ENCODE measurements around the gene TNIK.

TNIK gene

GRCh38 chr3:171476532-171477102 lies 16.4 kb upstream of the TNIK start:
- Histone ChIP-seq H3K27ac (ENCODE audit: poor library complexity, severe bottlenecking) (no peak overlapping the region), H3K4me3 (ENCODE audit: severe bottlenecking) (no peak overlapping the region)
- TF ChIP-seq, protein P1, sequence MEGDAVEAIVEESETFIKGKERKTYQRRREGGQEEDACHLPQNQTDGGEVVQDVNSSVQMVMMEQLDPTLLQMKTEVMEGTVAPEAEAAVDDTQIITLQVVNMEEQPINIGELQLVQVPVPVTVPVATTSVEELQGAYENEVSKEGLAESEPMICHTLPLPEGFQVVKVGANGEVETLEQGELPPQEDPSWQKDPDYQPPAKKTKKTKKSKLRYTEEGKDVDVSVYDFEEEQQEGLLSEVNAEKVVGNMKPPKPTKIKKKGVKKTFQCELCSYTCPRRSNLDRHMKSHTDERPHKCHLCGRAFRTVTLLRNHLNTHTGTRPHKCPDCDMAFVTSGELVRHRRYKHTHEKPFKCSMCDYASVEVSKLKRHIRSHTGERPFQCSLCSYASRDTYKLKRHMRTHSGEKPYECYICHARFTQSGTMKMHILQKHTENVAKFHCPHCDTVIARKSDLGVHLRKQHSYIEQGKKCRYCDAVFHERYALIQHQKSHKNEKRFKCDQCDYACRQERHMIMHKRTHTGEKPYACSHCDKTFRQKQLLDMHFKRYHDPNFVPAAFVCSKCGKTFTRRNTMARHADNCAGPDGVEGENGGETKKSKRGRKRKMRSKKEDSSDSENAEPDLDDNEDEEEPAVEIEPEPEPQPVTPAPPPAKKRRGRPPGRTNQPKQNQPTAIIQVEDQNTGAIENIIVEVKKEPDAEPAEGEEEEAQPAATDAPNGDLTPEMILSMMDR (IDR thresholded peaks at IDR 0.05; ENCODE audit: poor library complexity, severe bottlenecking), result no peak

GRCh38 chr3:171472552-171472951 lies 12.3 kb upstream of the TNIK start:
- no peak overlapping the region for H3K27ac ChIP-seq (ENCODE audit: poor library complexity, severe bottlenecking)
- TF ChIP-seq, protein P1 (IDR thresholded peaks at IDR 0.05; ENCODE audit: poor library complexity, severe bottlenecking), result no peak
- H3K27me3 ChIP-seq (ENCODE audit: insufficient read depth, poor library complexity, severe bottlenecking), result no peaks in the 10 kb centered on the region
- DNase-seq (ENCODE audit: low spot score) (no peak), ATAC-seq (ENCODE audit: low read depth) (no peak)
- no peaks in the 10 kb centered on the region for H3K4me1 ChIP-seq (ENCODE audit: insufficient read depth, poor library complexity, severe bottlenecking)
- H3K9me3 ChIP-seq (ENCODE audit: severe bottlenecking), result no peaks in the 10 kb centered on the region
- H3K4me3 ChIP-seq (ENCODE audit: severe bottlenecking), result no peak overlapping the region
- no peaks in the 10 kb centered on the region for H3K36me3 ChIP-seq (ENCODE audit: low read depth)

More at GRCh38 chr3:171476532-171477102, 16.4 kb upstream of the TNIK start:
- Histone ChIP-seq H3K36me3 (ENCODE audit: low read depth) (no peaks in the 10 kb centered on the region), H3K27me3 (ENCODE audit: insufficient read depth, poor library complexity, severe bottlenecking) (no peaks in the 10 kb centered on the region), H3K9me3 (ENCODE audit: severe bottlenecking) (no peaks in the 10 kb centered on the region), H3K4me1 (ENCODE audit: insufficient read depth, poor library complexity, severe bottlenecking) (no peaks in the 10 kb centered on the region)
- no peak for ATAC-seq (ENCODE audit: low read depth)
- DNase-seq (ENCODE audit: low spot score), result no peak

DNA sequence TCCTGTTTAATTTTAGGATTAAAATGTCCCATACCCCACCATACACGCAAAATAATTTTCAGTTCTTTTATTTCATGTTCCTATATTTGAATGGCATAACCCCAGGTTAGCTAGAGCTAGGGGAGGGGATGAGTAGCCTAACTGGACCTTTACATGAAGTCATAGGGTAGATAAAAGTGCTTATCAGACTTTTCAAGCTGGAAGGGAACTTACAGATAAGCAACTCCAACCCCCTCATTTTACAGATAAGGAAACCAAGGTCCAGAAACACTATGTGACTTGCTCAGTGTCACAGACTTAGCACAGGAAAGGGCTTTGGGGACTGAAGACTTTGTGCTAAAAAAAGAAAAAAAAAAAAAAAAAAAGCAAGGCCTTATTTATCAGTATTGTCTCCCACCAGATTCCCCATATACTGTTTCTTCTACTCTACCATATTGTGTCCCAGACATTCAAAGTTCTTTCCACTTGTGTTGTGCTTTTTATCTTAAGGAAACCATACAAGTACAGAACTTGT lies 10.6 kb upstream of the TNIK start:
- Histone ChIP-seq H3K27ac (ENCODE audit: poor library complexity, severe bottlenecking) (no peak overlapping the region), H3K4me1 (ENCODE audit: insufficient read depth, poor library complexity, severe bottlenecking) (no peaks in the 10 kb centered on the region), H3K36me3 (ENCODE audit: low read depth) (no peaks in the 10 kb centered on the region), H3K9me3 (ENCODE audit: severe bottlenecking) (no peaks in the 10 kb centered on the region), H3K4me3 (ENCODE audit: severe bottlenecking) (no peak overlapping the region), H3K27me3 (ENCODE audit: insufficient read depth, poor library complexity, severe bottlenecking) (no peaks in the 10 kb centered on the region)
- no peak for DNase-seq (ENCODE audit: low spot score)
- TF ChIP-seq, protein P1 (IDR thresholded peaks at IDR 0.05; ENCODE audit: poor library complexity, severe bottlenecking), result no peak
- no peak for ATAC-seq (ENCODE audit: low read depth)

GRCh38 chr3:171469376-171469775 lies 9.2 kb upstream of the TNIK start:
- DNase-seq (ENCODE audit: low spot score), result no peak
- TF ChIP-seq, protein P1 (IDR thresholded peaks at IDR 0.05; ENCODE audit: poor library complexity, severe bottlenecking), result no peak
- H3K36me3 ChIP-seq (ENCODE audit: low read depth), result no peaks in the 10 kb centered on the region

GRCh38 chr3:171468296-171468906 lies 8.2 kb upstream of the TNIK start:
- no peak for ATAC-seq (ENCODE audit: low read depth)
- no peak overlapping the region for H3K4me3 ChIP-seq (ENCODE audit: severe bottlenecking)
- TF ChIP-seq, protein P1 (IDR thresholded peaks at IDR 0.05; ENCODE audit: poor library complexity, severe bottlenecking), result no peak
- no peak overlapping the region for H3K27ac ChIP-seq (ENCODE audit: poor library complexity, severe bottlenecking)
- H3K4me1 ChIP-seq (ENCODE audit: insufficient read depth, poor library complexity, severe bottlenecking), result no peaks in the 10 kb centered on the region
- no peaks in the 10 kb centered on the region for H3K36me3 ChIP-seq (ENCODE audit: low read depth)
- no peaks in the 10 kb centered on the region for H3K9me3 ChIP-seq (ENCODE audit: severe bottlenecking)
- DNase-seq (ENCODE audit: low spot score), result no peak
- no peaks in the 10 kb centered on the region for H3K27me3 ChIP-seq (ENCODE audit: insufficient read depth, poor library complexity, severe bottlenecking)

More at GRCh38 chr3:171469376-171469775, 9.2 kb upstream of the TNIK start:
- no peak for ATAC-seq (ENCODE audit: low read depth)
- Histone ChIP-seq H3K4me1 (ENCODE audit: insufficient read depth, poor library complexity, severe bottlenecking) (no peaks in the 10 kb centered on the region), H3K9me3 (ENCODE audit: severe bottlenecking) (no peaks in the 10 kb centered on the region), H3K27ac (ENCODE audit: poor library complexity, severe bottlenecking) (no peak overlapping the region), H3K27me3 (ENCODE audit: insufficient read depth, poor library complexity, severe bottlenecking) (no peaks in the 10 kb centered on the region), H3K4me3 (ENCODE audit: severe bottlenecking) (no peak overlapping the region)

Measured in RWPE2 (cell line).